IMR-90 (cell line): ENCODE data around the gene DDN. TPM values are rescaled to one million over a fixed set of nuclear protein-coding genes. Genes with fewer than 3 reads are reported as not detected.

Experiments used
- ATAC-seq: fragments of 200-7000 bp; cut with Tn5 transposase; 2 replicates; pipeline ENCODE4 v1.9.1; 2020; ENCODE audit warnings: low read depth, mild to moderate bottlenecking, moderate library complexity
- BruUV-seq: library from RNA; stranded (reverse); fragments of 400-500 nt; replicated peaks from 2 replicates; lab custom pipeline; 2021; lab: Mats Ljungman, UMichigan
- CTCF ChIA-PET: fragments of 300-600 bp; formaldehyde crosslinking; extraction: SDS; loops from one replicate; lab custom pipeline; 2021; ENCODE audit warnings: antibody characterized with exemption; lab: Yijun Ruan, JAX
- POLR2A ChIA-PET: fragments of 300-600 bp; sonication (Branson Sonifier 250); formaldehyde crosslinking; loops from one replicate; lab custom pipeline; 2022; ENCODE audit warnings: antibody characterized with exemption; ENCODE audit not compliant: unreplicated experiment; lab: Charles Lee
- DNase-seq: peaks from one replicate; pipeline ENCODE4 v3.0.0; 2013
- H2AFZ ChIP-seq: replicated peaks from 2 replicates; pipeline ENCODE3; 2013; ENCODE audit warnings: low read length, mild to moderate bottlenecking; ENCODE audit not compliant: poor library complexity
- H2AK5ac ChIP-seq: 2 replicates; pipeline ENCODE4 v1.6.1; 2013; ENCODE audit warnings: low read depth, low read length, inconsistent platforms
- H2AK9ac ChIP-seq: replicated peaks from 2 replicates; pipeline ENCODE3; 2013; ENCODE audit warnings: mild to moderate bottlenecking, low read depth, low read length, moderate library complexity; ENCODE audit not compliant: poor library complexity
- H2BK120ac ChIP-seq: 2 replicates; pipeline ENCODE4 v1.6.1; 2013; ENCODE audit warnings: low read depth, low read length, inconsistent platforms
- H2BK15ac ChIP-seq: 3 replicates; pipeline ENCODE4 v1.6.1; 2013; ENCODE audit warnings: low read depth, low read length, inconsistent platforms
- H2BK20ac ChIP-seq: 2 replicates; pipeline ENCODE4 v1.6.1; 2013; ENCODE audit warnings: low read depth, mild to moderate bottlenecking, inconsistent platforms, low read length, moderate library complexity
- H2BK5ac ChIP-seq: 2 replicates; pipeline ENCODE4 v1.6.1; 2013; ENCODE audit warnings: mild to moderate bottlenecking, low read depth, low read length, inconsistent platforms; ENCODE audit not compliant: poor library complexity, severe bottlenecking
- H3K14ac ChIP-seq: replicated peaks from 2 replicates; pipeline ENCODE4 v1.6.1; 2013; ENCODE audit warnings: low read depth, low read length, inconsistent platforms
- H3K18ac ChIP-seq: 2 replicates; pipeline ENCODE4 v1.6.1; 2013; ENCODE audit warnings: low read depth, low read length, control low read depth
- H3K23ac ChIP-seq: 2 replicates; pipeline ENCODE4 v1.6.1; 2013; ENCODE audit warnings: low read depth, low read length, inconsistent platforms
- H3K27ac ChIP-seq: 2 replicates; pipeline ENCODE4 v1.5.1; 2013; ENCODE audit warnings: mild to moderate bottlenecking, control low read depth, low read length; ENCODE audit not compliant: insufficient read depth
- H3K27me3 ChIP-seq: 2 replicates; pipeline ENCODE4 v1.6.1; 2013; ENCODE audit warnings: low read length; ENCODE audit not compliant: control insufficient read depth, insufficient read depth
- H3K36me3 ChIP-seq: 2 replicates; pipeline ENCODE4 v1.6.1; 2013; ENCODE audit warnings: low read length, mixed read lengths; ENCODE audit not compliant: control insufficient read depth, insufficient read depth
- H3K4ac ChIP-seq: 2 replicates; pipeline ENCODE4 v1.6.1; 2013; ENCODE audit warnings: low read depth, low read length, inconsistent platforms
- H3K4me1 ChIP-seq: 2 replicates; pipeline ENCODE4 v1.6.1; 2013; ENCODE audit warnings: low read length, mixed read lengths; ENCODE audit not compliant: control insufficient read depth, insufficient read depth
- H3K4me2 ChIP-seq: 2 replicates; pipeline ENCODE4 v1.6.1; 2013; ENCODE audit warnings: low read depth, mild to moderate bottlenecking, control low read depth, low read length, moderate library complexity
- H3K4me3 ChIP-seq: 2 replicates; pipeline ENCODE4 v1.5.1; 2013; ENCODE audit warnings: low read depth, mild to moderate bottlenecking, control low read depth, low read length, moderate library complexity; ENCODE audit not compliant: insufficient read depth
- H3K56ac ChIP-seq: 2 replicates; pipeline ENCODE4 v1.6.1; 2013; ENCODE audit warnings: low read length, inconsistent platforms; ENCODE audit not compliant: insufficient read depth; ENCODE audit errors: extremely low read depth
- H3K79me1 ChIP-seq, 2 experiments: 2 replicates each; pipeline ENCODE4 v1.6.1; 2013; ENCODE audit warnings: low read length in 2 of 2, inconsistent platforms in 1 of 2, low read depth in 1 of 2
- H3K9ac ChIP-seq: 2 replicates; pipeline ENCODE4 v1.6.1; 2013; ENCODE audit warnings: low read depth, low read length, control low read depth
- H3K9me1 ChIP-seq: 2 replicates; pipeline ENCODE4 v1.6.1; 2013; ENCODE audit warnings: low read length, inconsistent platforms; ENCODE audit not compliant: insufficient read depth
- H3K9me3 ChIP-seq: 2 replicates; pipeline ENCODE4 v1.6.1; 2013; ENCODE audit warnings: low read length; ENCODE audit not compliant: control insufficient read depth, insufficient read depth
- H4K20me1 ChIP-seq: 2 replicates; pipeline ENCODE4 v1.6.1; 2013; ENCODE audit warnings: low read length, inconsistent platforms; ENCODE audit not compliant: insufficient read depth
- H4K5ac ChIP-seq: 2 replicates; pipeline ENCODE4 v1.6.1; 2013; ENCODE audit warnings: mild to moderate bottlenecking, low read depth, low read length, control low read depth
- H4K8ac ChIP-seq, 2 experiments: 2 replicates each; pipeline ENCODE4 v1.6.1; 2013; ENCODE audit warnings: low read depth in 2 of 2, low read length in 2 of 2, control low read depth in 1 of 2, inconsistent platforms in 1 of 2
- H4K91ac ChIP-seq: 2 replicates; pipeline ENCODE4 v1.6.1; 2013; ENCODE audit warnings: low read depth, low read length, inconsistent platforms; ENCODE audit not compliant: insufficient read depth
- ELK1 ChIP-seq: fragments of 150-350 bp; IDR thresholded peaks from 2 replicates; pipeline ENCODE4 v1.6.1; 2016; ENCODE audit warnings: low read depth, mild to moderate bottlenecking, low read length, moderate library complexity, borderline replicate concordance
- MAFK ChIP-seq: IDR thresholded peaks from 2 replicates; pipeline ENCODE4 v1.6.1; 2012; ENCODE audit warnings: low read depth, low read length, improper control_type of control experiment
- MXI1 ChIP-seq: IDR thresholded peaks from 2 replicates; pipeline ENCODE4 v1.6.1; 2012; ENCODE audit warnings: low read depth, mild to moderate bottlenecking, low read length, moderate library complexity, borderline replicate concordance
- RAD21 ChIP-seq: IDR thresholded peaks from 2 replicates; pipeline ENCODE4 v1.6.1; 2012; ENCODE audit warnings: low read length, improper control_type of control experiment
- RCOR1 ChIP-seq: IDR thresholded peaks from 2 replicates; pipeline ENCODE4 v1.6.1; 2012; ENCODE audit warnings: mild to moderate bottlenecking, low read length, improper control_type of control experiment; ENCODE audit not compliant: insufficient replicate concordance
- RFX5 ChIP-seq: IDR thresholded peaks from 2 replicates; pipeline ENCODE4 v1.8.0; 2012; ENCODE audit warnings: low read depth, mild to moderate bottlenecking, low read length, moderate library complexity
- USF2 ChIP-seq: fragments of 150-350 bp; IDR thresholded peaks from 2 replicates; pipeline ENCODE4 v1.6.1; 2017; ENCODE audit warnings: mild to moderate bottlenecking, antibody characterized with exemption, low read length, low read depth
- WGBS, 2 experiments: methylation state at CpG; one replicate each; pipeline versions ENCODE4 v1.1.5 to v1.1.7; 2013; ENCODE audit warnings: missing lambda C conversion rate in 2 of 2; ENCODE audit not compliant: insufficient read length in 1 of 2; ENCODE audit errors: extremely low coverage in 2 of 2; 5-methylcytosine and 5-hydroxymethylcytosine counted together
- dilution Hi-C: fragments of 300-500 bp; cut with HindIII; formaldehyde crosslinking; loops from one replicate; pipeline ENCODE4 v1.14.3; 2018; ENCODE audit warnings: low sequenced_read_pairs; ENCODE audit not compliant: unreplicated experiment
- in situ Hi-C: fragments of 300-500 bp; cut with MboI; formaldehyde crosslinking; loops from 3 replicates; pipeline ENCODE4 v1.14.3; 2019; ENCODE audit warnings: low sequenced_read_pairs, inconsistent platforms, mixed read lengths
- intact Hi-C: fragments of 100-400 bp; cut with micrococcal nuclease; formaldehyde crosslinking; loops from 2 replicates; pipeline ENCODE4 v1.10.0; 2022
- polyA plus RNA-seq, 3 experiments: library from polyadenylated mRNA; depleted of rRNA; stranded (reverse); fragments of >200 nt; gene quantifications; 2 replicates each; pipeline ENCODE4 v1.2.3, GENCODE V29; 2012; ENCODE audit warnings: low replicate concordance in 1 of 3
- total RNA-seq: library from RNA; depleted of rRNA; stranded (reverse); fragments of >200 nt; gene quantifications from 2 replicates; pipeline ENCODE4 v1.2.3, GENCODE V29; 2012

DDN gene
- total and polyA plus RNA-seq, 2 of the 4 experiments (the other 2 are of a cell fraction), result 0.18 to 0.21 TPM

DNA sequence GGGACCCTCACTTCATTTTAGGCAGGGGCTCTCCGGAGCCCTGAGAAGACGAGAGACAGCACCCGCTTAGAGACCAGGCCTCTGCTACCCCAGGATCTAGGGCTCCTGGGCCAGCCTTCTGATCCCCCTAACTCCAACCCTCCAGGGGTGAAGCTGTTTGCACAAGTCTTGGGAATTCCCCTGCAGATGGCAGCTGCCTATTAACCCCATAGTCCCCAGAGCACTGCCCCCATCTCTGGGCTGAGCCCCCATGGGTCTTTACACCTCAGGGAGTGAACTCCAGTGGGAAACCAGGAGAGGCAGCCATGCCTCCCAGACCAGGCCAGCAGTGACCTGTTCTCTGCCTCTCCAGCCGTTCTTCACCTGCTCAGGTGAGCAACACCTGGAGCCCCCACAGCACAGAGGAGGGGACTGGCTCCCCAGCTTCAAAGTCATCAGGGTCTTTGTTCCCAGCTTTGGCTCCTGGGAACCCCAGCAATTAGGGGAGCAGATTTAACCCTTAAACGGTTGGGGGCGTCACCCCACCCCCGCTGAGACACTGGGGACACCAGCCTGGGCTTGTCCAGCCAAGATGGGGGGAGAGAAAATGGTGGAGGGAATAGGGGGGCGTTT, 29.9 kb downstream of the DDN start:
- H3K56ac ChIP-seq, result no peak overlapping the region
- H3K9ac ChIP-seq, result no peak overlapping the region
- dilution Hi-C loops (no loop called here), intact Hi-C loops (no loop called here), in situ Hi-C loops (no loop called here)
- no peak overlapping the region for H2AFZ ChIP-seq
- WGBS, 2 experiments, result no CpG with 5 or more reads among the region's 8 CpGs
- no peak overlapping the region for H2BK5ac ChIP-seq
- no peak for TF ChIP-seq MAFK
- TF ChIP-seq RFX5, result no peak
- TF ChIP-seq RCOR1, result no peak
- TF ChIP-seq MXI1, result no peak
- TF ChIP-seq RAD21, result no peak
- TF ChIP-seq USF2, result no peak
- no peak for TF ChIP-seq ELK1
- no peak overlapping the region for H3K4me2 ChIP-seq
- no peak overlapping the region for H2BK120ac ChIP-seq
- H4K5ac ChIP-seq, result no peak overlapping the region
- no peak overlapping the region for H3K4ac ChIP-seq
- H4K8ac ChIP-seq, result no peak overlapping the region
- no peak overlapping the region for H3K18ac ChIP-seq
- H3K4me1 ChIP-seq, result peaks cover 14% of the 10 kb centered on the region
- CTCF ChIA-PET, result interaction anchor here (2.7 kb wide), 1 partner anchor 19 kb away, joined by 7 read pairs; no protein-coding TSS in a partner anchor
- H3K9me3 ChIP-seq, result no peaks in the 10 kb centered on the region
- H3K27ac ChIP-seq, result no peak overlapping the region
- no peak overlapping the region for H2BK15ac ChIP-seq
- no peak for ATAC-seq
- no TSS peak for BruUV-seq
- H2BK20ac ChIP-seq, result no peak overlapping the region
- H2AK5ac ChIP-seq, result no peak overlapping the region
- H3K27me3 ChIP-seq, result peaks cover 84% of the 10 kb centered on the region
- no peak overlapping the region for H3K23ac ChIP-seq
- H4K91ac ChIP-seq, result no peak overlapping the region
- no peaks in the 10 kb centered on the region for H3K36me3 ChIP-seq
- H2AK9ac ChIP-seq, result no peak overlapping the region
- POLR2A ChIA-PET, result no interaction called here
- no peak for DNase-seq
- H4K20me1 ChIP-seq, result no peaks in the 10 kb centered on the region; the same call in 1 of the 2 replicates
- H3K79me1 ChIP-seq, result no peaks in the 10 kb centered on the region
- H3K4me3 ChIP-seq, result no peak overlapping the region
- H3K14ac ChIP-seq, result no peak overlapping the region
- 0 out of 2 replicates have a peak, but pooled peaks cover 4% of the 10 kb centered on the region for H3K9me1 ChIP-seq
